ENCODE measurements around the gene ZMAT5.

Gene ZMAT5

GRCh38 chr22:29732883-29733282 lies 33.9 kb downstream of the ZMAT5 start:
- no peak for TF ChIP-seq CTCF (conservative IDR thresholded peaks at IDR 0.05; ENCODE audit: low read length)
- no peak overlapping the region for H3K4me3 ChIP-seq (ENCODE audit: low read length)
- no peak for DNase-seq (ENCODE audit: low read depth)

- no peak overlapping the region for H3K4me3 ChIP-seq (ENCODE audit: low read length)
- no peak for TF ChIP-seq CTCF (conservative IDR thresholded peaks at IDR 0.05; ENCODE audit: low read length)
- DNase-seq (ENCODE audit: low read depth), result no peak
These were observed 35.6 kb downstream of the ZMAT5 start for GRCh38 chr22:29731058-29731850.

- TF ChIP-seq CTCF (conservative IDR thresholded peaks at IDR 0.05; ENCODE audit: low read length), result no peak
- DNase-seq (ENCODE audit: low read depth), result no peak
These were observed 37.6 kb downstream of the ZMAT5 start for GRCh38 chr22:29729161-29729560.

GRCh38 chr22:29727131-29727523 lies 39.7 kb downstream of the ZMAT5 start:
- peak; percentile 21 for DNase-seq (ENCODE audit: low read depth)
- no peak overlapping the region for H3K4me3 ChIP-seq (ENCODE audit: low read length)
- TF ChIP-seq CTCF (conservative IDR thresholded peaks at IDR 0.05; ENCODE audit: low read length), result peak; percentile 43

More at GRCh38 chr22:29729161-29729560, 37.6 kb downstream of the ZMAT5 start:
- H3K4me3 ChIP-seq (ENCODE audit: low read length), result no peak overlapping the region

- DNase-seq (ENCODE audit: low read depth), result no peak
These were observed 40.2 kb downstream of the ZMAT5 start for GRCh38 chr22:29726512-29727130.

GRCh38 chr22:29726106-29726505 lies 40.7 kb downstream of the ZMAT5 start:
- DNase-seq (ENCODE audit: low read depth), result no peak
- no peak for TF ChIP-seq CTCF (conservative IDR thresholded peaks at IDR 0.05; ENCODE audit: low read length)

More at GRCh38 chr22:29726512-29727130, 40.2 kb downstream of the ZMAT5 start:
- H3K4me3 ChIP-seq (ENCODE audit: low read length), result no peak overlapping the region
- TF ChIP-seq CTCF (conservative IDR thresholded peaks at IDR 0.05; ENCODE audit: low read length), result no peak

GRCh38 chr22:29724843-29725242 lies 42.0 kb downstream of the ZMAT5 start:
- DNase-seq (ENCODE audit: low read depth), result no peak
- H3K4me3 ChIP-seq (ENCODE audit: low read length), result no peak overlapping the region
- no peak for TF ChIP-seq CTCF (conservative IDR thresholded peaks at IDR 0.05; ENCODE audit: low read length)

More at GRCh38 chr22:29726106-29726505, 40.7 kb downstream of the ZMAT5 start:
- H3K4me3 ChIP-seq (ENCODE audit: low read length), result no peak overlapping the region
